GM12874 (cell line): ENCODE data around the gene CIBAR2.
A peak's percentile ranks its signal among the peaks of the same experiment; 100 is the strongest.

Experiments used
- TF ChIP-seq, protein P1 (sequence below): IDR thresholded peaks from 2 replicates; pipeline ENCODE4 v1.5.1; 2011; ENCODE audit warnings: low read depth, mild to moderate bottlenecking, control low read depth, low read length, moderate library complexity; ENCODE audit not compliant: insufficient read depth

CIBAR2 gene

DNA sequence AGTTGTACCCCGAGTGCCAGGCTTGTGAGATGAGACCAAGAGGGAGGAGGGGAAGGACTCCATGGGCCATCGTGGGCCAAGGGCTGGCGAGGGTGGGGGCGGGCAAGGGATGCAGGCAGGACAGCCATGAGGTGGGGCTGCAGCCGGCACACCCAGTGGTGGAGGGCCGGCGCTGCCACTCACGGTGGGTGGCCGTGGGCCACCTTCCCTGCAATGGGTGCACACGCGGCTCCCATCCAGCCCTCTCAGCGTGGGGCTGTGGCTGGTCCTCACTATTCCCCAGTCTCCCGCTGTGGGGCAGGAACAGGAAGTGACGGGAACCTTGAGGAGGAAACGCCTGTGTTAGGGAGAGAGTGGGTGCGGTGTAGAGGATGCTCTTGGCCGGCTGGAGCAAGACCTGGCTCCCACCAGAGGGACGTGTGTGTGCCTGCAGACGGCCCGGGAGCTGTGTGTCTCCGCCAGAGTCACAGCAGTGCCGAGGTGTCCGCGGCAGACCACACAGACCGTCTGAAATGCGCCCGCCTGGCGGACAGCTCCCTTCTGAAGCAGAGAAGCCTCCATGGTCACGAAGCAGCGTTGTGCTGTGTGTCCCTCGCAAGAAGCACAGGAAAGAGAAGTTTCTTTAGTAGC lies 23.6 kb downstream of the CIBAR2 start:
- TF ChIP-seq, protein P1, sequence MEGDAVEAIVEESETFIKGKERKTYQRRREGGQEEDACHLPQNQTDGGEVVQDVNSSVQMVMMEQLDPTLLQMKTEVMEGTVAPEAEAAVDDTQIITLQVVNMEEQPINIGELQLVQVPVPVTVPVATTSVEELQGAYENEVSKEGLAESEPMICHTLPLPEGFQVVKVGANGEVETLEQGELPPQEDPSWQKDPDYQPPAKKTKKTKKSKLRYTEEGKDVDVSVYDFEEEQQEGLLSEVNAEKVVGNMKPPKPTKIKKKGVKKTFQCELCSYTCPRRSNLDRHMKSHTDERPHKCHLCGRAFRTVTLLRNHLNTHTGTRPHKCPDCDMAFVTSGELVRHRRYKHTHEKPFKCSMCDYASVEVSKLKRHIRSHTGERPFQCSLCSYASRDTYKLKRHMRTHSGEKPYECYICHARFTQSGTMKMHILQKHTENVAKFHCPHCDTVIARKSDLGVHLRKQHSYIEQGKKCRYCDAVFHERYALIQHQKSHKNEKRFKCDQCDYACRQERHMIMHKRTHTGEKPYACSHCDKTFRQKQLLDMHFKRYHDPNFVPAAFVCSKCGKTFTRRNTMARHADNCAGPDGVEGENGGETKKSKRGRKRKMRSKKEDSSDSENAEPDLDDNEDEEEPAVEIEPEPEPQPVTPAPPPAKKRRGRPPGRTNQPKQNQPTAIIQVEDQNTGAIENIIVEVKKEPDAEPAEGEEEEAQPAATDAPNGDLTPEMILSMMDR = no peak

DNA sequence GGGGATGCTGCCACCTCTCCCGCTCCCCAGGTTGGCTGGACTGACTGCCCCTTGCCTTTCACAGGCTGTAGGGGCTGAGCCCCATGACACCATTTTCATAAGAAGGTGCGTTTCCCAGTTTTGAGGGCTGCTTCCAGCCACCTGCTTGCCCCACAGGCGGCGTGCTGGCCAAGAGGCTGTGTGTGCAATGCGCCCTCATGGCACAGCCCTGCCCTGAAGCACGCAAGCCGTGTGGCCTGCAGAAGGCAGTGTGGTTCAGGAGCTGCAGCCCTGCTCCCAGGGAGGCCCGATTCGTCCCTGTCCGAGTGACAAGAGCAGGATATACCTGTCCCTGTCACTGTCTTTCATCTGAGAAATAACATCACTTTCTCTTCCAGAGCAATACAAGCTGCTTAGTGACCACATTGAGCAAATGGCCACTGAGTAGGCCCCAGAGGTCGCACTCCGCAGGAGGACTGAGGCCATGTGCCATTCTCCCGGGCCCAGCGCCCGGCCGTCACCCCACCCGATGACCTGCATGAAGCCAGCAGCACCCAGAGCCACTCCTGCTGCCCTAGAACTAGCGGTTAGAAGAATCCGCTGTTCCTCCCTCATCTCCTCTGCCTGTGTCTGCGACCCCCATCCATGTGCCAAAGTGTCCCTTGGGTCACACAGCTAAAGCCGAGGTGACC lies 24.2 kb downstream of the CIBAR2 start:
- TF ChIP-seq, protein P1 = no peak

DNA sequence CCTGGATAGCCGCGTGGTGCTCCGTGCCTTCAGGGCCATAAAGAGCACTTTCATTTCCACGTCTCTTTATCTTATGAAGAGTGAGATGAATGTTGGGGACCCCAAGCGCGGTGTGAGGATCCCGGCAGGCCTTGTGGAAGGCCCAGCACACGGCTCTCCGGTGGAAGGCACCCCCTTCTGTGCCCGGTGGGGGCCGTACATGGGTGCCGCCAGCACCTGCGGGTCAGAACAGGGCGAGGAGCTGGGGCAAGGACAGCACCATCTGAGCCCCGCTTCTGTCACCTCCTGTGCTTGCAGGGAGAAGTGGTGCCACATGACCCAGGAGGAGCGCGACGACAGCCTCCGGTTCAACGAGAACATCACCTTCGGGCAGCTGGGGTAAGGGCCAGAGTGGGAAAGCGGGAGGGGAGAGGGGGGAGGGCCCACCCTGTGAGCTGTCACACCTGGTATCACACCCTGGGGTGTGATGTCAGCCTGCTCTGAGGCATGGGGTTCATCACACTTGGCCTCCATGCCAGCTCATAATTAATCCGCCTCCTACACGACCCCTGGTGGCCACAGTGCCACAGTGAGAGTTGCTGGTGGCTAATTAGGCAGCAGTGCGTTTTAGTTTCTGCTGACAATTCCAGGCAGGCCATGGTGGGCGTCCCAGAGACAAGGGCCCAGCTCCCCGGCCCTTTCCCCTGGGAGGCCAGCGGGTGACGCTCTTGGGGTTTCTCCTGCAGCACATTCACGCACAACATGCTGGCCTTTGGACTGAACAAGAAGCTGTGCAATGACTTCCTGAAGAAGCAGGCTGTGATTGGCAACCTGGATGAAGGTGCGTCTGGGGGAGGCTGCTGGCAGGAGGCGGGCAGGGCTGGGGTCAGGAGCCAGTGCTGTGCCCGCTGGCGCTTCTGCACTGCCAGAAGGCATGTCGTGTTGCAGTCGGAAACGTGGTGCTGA lies 25.7 kb downstream of the CIBAR2 start:
- TF ChIP-seq, protein P1 = peak; percentile 80

DNA sequence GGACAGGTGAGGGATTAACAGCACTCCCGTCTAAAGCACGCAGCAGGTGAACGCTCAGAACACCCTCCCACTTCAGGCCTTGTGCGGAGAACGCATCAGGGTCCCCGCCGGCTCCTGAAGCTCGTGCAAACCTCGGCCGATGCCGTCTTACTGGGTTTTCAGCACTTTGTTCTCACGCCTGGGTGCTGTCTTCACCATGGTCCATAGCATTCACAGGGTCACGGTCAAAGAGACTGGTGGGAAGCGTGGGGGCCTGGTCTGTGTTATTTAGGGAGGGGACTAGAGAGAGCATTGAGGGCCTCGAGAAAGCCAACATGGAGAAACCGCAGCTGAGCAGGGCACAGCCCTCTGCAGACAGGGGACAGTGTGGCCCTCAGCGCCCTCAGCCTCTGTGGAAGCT lies 26.6 kb downstream of the CIBAR2 start:
- TF ChIP-seq, protein P1 = no peak

DNA sequence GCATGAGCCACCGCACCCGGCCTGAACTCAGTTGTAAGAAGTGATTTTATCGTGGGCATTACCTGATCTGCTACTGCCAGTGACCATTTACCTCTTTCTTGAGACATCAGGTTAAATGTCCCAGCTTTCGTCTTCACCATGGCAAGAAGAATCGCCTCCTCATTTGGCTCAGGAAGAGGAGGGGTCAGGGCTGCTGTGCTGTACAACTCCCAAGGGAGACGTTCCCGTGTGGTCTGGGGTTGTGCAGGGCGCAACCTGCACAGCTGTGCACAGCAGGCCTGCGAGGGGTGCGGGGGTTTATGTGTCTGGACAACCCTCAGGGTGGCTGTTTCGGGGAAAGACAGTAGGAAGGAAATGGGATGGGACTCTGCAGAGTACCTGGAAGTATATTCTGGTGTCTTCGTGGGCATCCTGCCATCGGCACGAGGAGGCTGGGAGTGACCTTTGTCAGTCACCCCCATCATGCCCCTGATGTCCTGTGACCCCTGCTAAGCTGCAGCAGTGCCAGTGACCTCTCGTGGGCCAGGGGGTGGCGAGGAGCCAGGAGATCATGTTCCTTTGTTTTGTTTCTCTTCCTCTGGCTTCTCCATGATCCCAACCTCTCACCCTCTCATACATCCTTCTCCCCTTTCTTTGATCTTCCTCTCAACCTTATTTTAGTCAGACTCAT lies 27.3 kb downstream of the CIBAR2 start:
- TF ChIP-seq, protein P1 = no peak

DNA sequence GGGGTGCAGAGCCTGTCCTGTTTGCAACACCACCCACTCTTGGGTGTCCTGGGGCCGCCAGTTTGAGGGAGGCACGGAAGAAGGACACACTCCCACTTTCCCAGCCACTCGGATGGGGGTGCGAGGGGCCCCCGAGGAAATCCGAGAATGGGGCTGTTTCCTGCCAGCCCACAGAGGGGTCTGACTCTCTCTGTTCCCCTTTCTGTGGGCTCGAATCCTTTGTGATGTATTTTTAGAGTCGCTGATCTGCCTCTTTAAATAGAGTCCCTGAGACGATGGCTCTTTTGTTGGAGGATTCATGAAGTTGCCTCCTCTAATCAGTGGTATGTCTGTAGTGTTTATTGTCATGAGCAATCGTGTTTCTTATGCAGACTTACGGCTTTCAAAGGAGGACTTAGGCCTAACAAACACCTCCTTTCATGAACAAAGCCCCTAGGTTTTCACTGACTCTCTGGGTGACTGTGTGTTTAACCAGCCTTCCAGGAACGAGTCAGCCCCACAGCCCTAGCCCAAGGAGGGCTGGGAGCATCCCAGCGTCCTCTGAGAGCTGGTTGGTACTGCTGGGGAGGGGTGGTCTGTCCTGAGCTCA lies 29.1 kb downstream of the CIBAR2 start:
- TF ChIP-seq, protein P1 = no peak
